ENCODE results near the gene PPID.

The PPID gene

GRCh38 chr4:158704274-158704673 lies 18.9 kb downstream of the PPID start:
- H3K27me3 ChIP-seq (ENCODE audit: low read depth, low read length) = no peaks in the 10 kb centered on the region
- H3K27ac ChIP-seq (ENCODE audit: low read length) = no peak overlapping the region
- H3K36me3 ChIP-seq (replicated peaks; ENCODE audit: low read depth, low read length) = peaks cover 40% of the 10 kb centered on the region
- no peaks in the 10 kb centered on the region for H4K20me1 ChIP-seq (ENCODE audit: insufficient read depth, low read length)
- H3K9me3 ChIP-seq (ENCODE audit: insufficient read depth, low read length) = no peaks in the 10 kb centered on the region
- H2AFZ ChIP-seq (ENCODE audit: low read depth, low read length) = no peak overlapping the region
- no peaks in the 10 kb centered on the region for H3K4me1 ChIP-seq (ENCODE audit: low read length)
- H3K79me2 ChIP-seq (ENCODE audit: low read length) = no peaks in the 10 kb centered on the region
- H3K4me3 ChIP-seq (ENCODE audit: low read length) = no peak overlapping the region
- H3K4me2 ChIP-seq (ENCODE audit: low read length) = no peak overlapping the region
- H3K9ac ChIP-seq (ENCODE audit: low read length) = no peak overlapping the region
- TF ChIP-seq EZH2phosphoT487 (IDR thresholded peaks at IDR 0.05; ENCODE audit: low read depth) = no peak
- no peak for TF ChIP-seq CTCF (IDR thresholded peaks at IDR 0.05; ENCODE audit: low read depth, low read length)

- no peak overlapping the region for H3K9ac ChIP-seq (ENCODE audit: low read length)
Measured at GRCh38 chr4:158688813-158689212, 34.4 kb downstream of the PPID start.

DNA sequence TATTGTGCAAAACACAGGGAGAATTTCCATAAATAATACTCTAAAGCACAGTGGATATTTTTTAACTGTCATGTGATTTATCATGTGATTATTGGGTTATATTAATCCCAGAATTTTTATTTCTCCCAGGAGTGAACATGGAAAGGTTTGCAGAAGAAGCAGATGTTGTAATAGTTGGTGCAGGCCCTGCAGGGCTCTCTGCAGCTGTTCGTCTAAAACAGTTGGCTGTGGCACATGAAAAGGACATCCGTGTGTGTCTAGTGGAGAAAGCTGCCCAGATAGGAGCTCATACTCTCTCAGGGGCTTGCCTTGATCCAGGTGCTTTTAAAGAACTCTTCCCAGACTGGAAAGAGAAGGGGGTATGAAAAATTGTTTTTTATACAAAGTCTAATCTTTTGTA lies 41.1 kb downstream of the PPID start:
- no peaks in the 10 kb centered on the region for H3K27me3 ChIP-seq (ENCODE audit: low read depth, low read length)
- H2AFZ ChIP-seq (ENCODE audit: low read depth, low read length) = no peak overlapping the region
- no peak overlapping the region for H3K4me3 ChIP-seq (ENCODE audit: low read length)
- H3K4me2 ChIP-seq (ENCODE audit: low read length) = no peak overlapping the region
- no peaks in the 10 kb centered on the region for H3K79me2 ChIP-seq (ENCODE audit: low read length)
- H3K4me1 ChIP-seq (ENCODE audit: low read length) = no peaks in the 10 kb centered on the region
- H3K9me3 ChIP-seq (ENCODE audit: insufficient read depth, low read length) = no peaks in the 10 kb centered on the region
- no peak for TF ChIP-seq EZH2phosphoT487 (IDR thresholded peaks at IDR 0.05; ENCODE audit: low read depth)
- no peak for TF ChIP-seq CTCF (IDR thresholded peaks at IDR 0.05; ENCODE audit: low read depth, low read length)
- H3K36me3 ChIP-seq (replicated peaks; ENCODE audit: low read depth, low read length) = peaks cover 3% of the 10 kb centered on the region
- no peak overlapping the region for H3K27ac ChIP-seq (ENCODE audit: low read length)
- H3K9ac ChIP-seq (ENCODE audit: low read length) = no peak overlapping the region
- no peaks in the 10 kb centered on the region for H4K20me1 ChIP-seq (ENCODE audit: insufficient read depth, low read length)

More at GRCh38 chr4:158688813-158689212, 34.4 kb downstream of the PPID start:
- Histone ChIP-seq H3K36me3 (replicated peaks; ENCODE audit: low read depth, low read length) (peaks cover 3% of the 10 kb centered on the region), H3K9me3 (ENCODE audit: insufficient read depth, low read length) (no peaks in the 10 kb centered on the region), H3K27me3 (ENCODE audit: low read depth, low read length) (no peaks in the 10 kb centered on the region), H3K27ac (ENCODE audit: low read length) (no peak overlapping the region), H3K4me3 (ENCODE audit: low read length) (no peak overlapping the region), H4K20me1 (ENCODE audit: insufficient read depth, low read length) (no peaks in the 10 kb centered on the region), H3K4me1 (ENCODE audit: low read length) (no peaks in the 10 kb centered on the region), H2AFZ (ENCODE audit: low read depth, low read length) (no peak overlapping the region), H3K79me2 (ENCODE audit: low read length) (no peaks in the 10 kb centered on the region), H3K4me2 (ENCODE audit: low read length) (no peak overlapping the region)
- no peak for TF ChIP-seq EZH2phosphoT487 (IDR thresholded peaks at IDR 0.05; ENCODE audit: low read depth)
- TF ChIP-seq CTCF (IDR thresholded peaks at IDR 0.05; ENCODE audit: low read depth, low read length) = no peak

DNA sequence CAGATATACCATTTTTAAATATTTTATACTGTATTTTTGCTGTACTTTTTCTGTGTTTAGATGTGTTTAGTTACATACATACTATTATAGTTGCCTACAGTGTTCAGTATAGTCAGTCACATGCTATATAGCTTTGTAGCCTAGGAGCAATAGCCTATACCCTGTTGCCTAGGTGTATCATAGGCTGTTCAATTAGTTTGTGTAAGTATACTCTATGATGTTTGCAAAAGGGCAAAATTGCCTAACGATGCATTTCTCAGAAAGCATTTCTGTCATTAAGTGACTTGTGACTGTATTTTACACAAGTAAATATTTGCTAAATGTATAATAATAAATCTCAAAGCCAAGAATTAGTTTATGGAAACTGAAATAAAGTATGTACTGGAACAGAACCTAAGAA lies 41.6 kb downstream of the PPID start:
- Histone ChIP-seq H3K9ac (ENCODE audit: low read length) (no peak overlapping the region), H2AFZ (ENCODE audit: low read depth, low read length) (no peak overlapping the region), H3K79me2 (ENCODE audit: low read length) (no peaks in the 10 kb centered on the region), H3K9me3 (ENCODE audit: insufficient read depth, low read length) (no peaks in the 10 kb centered on the region), H3K36me3 (replicated peaks; ENCODE audit: low read depth, low read length) (peaks cover 3% of the 10 kb centered on the region), H4K20me1 (ENCODE audit: insufficient read depth, low read length) (no peaks in the 10 kb centered on the region), H3K4me3 (ENCODE audit: low read length) (no peak overlapping the region), H3K27ac (ENCODE audit: low read length) (no peak overlapping the region), H3K4me2 (ENCODE audit: low read length) (no peak overlapping the region), H3K4me1 (ENCODE audit: low read length) (no peaks in the 10 kb centered on the region), H3K27me3 (ENCODE audit: low read depth, low read length) (no peaks in the 10 kb centered on the region)
- no peak for TF ChIP-seq EZH2phosphoT487 (IDR thresholded peaks at IDR 0.05; ENCODE audit: low read depth)
- no peak for TF ChIP-seq CTCF (IDR thresholded peaks at IDR 0.05; ENCODE audit: low read depth, low read length)
